Stimulated activated CD8-positive, alpha-beta memory T cell treated with anti-CD3 and anti-CD28 coated beads, Interleukin-2, amount 100 ng/mL, for 1 hour (primary cell): ENCODE data around the gene RBM19.

Experiments
- DNase-seq, 2 donors: peaks; one replicate each; pipeline ENCODE4 v3.0.0-alpha.2; 2020; ENCODE audit warnings: low read depth in 2 of 2

The RBM19 gene

GRCh38 chr12:113955109-113955970 lies 10.8 kb downstream of the RBM19 start:
- DNase-seq, result no peak

- no peak for DNase-seq
Observed at GRCh38 chr12:113954547-113954946, 11.6 kb downstream of the RBM19 start.

DNA sequence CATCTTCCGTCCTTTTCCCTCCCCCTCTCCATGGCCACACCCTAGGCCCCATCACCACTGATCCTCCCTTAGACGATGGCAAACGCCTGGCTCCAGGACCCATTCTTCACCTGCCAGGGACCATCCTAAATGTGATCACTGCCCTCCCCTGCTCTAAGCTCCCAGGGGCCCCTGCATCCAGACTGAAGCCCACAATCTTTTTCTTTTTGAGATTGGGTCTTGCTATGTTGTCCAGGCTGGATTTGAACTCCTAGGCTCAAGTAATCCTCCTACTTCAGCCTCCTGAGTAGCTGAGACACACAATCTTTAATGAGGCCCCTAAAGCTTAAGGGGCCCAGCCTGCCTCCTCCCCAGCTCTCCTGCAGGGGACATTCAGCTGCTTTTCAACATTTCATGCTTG lies 15.3 kb downstream of the RBM19 start:
- no peak for DNase-seq

DNA sequence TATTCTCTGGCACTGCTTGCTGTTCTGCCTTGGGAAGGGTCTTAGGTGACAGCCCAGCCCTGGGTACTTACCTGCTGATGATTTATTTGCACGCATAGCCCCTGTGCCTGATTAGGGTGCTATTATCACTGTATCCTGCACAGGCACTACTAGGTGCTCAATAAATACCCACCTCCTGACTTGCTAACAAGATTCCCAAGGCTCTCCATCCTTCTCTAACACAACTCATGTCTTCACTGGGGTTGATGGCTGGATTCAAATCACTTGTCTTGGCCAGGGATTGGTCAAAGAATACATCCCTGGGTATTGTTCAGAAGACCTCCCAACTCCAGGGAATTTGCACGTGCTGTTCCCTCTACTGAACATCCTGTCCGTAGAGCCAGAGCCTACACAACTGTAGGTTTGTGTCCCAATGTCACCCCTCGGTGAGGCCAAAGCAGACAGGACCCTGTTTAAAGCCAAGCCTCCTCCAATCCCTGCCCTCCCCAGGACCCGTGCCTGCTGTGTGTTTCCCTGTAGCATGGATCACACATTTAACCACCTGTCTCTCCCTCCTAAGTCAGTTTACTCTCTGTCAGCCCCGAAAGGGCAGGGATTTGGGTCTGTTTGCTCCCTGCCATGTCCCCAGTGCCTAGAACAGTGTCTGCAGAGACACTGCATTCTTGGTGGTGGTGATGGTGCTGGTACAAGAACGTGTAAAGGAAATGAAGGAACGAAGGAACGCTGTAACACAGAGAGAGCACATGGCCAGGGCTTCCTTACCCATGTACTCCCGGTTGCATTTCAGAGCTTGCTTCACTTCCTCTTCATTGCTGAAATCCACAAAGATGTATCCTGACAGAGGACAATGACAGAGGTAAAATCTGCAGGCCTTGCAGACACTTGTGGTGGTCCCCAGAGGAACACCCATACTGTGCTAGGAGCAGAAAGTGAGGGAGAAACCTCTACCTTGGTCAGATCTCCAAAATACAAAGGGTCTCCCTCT lies 16.5 kb downstream of the RBM19 start:
- no peak for DNase-seq

- DNase-seq, result no peak
Observed at GRCh38 chr12:113948151-113948914, 17.8 kb downstream of the RBM19 start.

DNA sequence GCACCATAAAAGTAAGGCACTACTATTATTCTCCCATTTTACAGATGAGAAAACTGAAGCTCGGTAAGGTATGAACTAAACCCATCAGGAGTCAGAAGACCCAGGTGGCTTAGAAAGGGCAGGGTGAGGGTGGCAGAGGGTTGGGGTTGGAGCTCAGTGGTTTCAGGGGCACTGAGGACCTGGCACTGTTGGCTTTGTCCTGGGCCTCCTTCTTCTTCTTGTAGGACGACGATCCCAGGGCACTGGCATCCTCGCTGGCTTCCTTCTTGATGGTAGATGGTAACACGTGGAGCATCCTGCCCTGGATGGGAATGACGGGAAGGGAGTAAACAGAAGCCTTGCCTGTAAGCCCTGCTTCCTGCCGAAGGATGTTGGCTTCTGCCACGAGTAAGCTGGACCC lies 19.9 kb downstream of the RBM19 start:
- DNase-seq, result no peak

DNA sequence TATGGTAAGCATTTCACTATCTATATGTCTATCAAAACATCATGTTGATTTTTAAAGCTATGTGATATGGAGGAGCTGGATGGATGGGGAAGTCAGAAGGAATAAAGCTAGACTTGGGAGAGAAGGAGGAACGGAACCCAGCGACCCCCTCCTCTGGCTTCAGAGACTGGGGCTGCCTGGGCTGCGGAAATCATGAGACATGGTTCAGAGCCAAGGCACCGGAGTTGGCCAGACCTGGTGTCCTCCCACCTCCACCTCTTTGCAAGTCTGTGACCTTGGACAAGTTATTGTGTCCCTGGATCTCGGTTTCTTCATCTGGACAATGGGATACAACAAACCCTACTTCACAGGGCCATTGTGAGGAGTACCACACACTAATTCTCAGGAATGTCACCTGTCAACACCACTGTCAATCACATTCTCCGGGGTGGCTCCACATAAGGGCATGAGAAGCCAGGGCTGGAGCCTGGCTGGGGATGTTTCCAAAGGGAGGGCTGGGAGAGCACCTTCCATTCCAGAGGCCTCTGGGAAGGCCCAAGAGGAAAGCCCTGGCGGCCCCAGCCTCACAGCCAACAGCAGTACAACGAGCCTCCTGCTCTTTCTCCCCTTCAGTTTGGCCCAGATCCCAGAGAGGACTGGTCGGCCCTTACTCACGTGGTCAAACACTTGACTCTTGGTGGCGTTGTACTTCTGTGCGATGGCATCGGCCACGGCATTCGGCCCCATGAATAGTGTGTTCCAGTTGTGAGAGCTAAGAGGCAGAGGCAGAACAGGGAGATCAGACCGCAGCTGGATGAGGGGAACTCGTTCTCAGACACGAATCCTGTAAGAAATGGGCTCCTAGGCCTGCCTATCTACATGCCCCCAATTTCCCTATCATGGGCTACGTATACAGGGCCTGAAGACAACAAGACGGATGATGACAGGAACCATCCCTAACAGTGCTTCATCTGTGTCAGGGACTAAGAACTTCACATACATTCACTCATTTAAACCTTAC lies 20.7 kb downstream of the RBM19 start:
- DNase-seq, result no peak

- DNase-seq, result no peak
Observed at GRCh38 chr12:113942209-113942608, 23.9 kb downstream of the RBM19 start.

DNA sequence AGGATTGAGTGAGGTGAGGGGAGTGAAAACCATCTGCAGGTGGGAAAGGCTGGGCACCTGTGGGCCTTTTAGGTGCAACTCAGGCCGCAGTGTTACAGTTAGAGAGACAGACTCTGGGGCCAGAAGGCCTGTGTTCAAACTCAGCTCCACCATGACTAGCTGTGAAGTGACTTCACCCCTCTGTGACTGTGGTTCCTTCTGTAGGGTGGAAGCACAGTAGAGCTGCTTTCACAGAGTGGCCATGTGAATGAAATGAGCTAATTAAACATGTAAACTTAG lies 25.0 kb downstream of the RBM19 start:
- DNase-seq, result no peak

- DNase-seq, result no peak
Observed at GRCh38 chr12:113940357-113941207, 25.5 kb downstream of the RBM19 start.

DNA sequence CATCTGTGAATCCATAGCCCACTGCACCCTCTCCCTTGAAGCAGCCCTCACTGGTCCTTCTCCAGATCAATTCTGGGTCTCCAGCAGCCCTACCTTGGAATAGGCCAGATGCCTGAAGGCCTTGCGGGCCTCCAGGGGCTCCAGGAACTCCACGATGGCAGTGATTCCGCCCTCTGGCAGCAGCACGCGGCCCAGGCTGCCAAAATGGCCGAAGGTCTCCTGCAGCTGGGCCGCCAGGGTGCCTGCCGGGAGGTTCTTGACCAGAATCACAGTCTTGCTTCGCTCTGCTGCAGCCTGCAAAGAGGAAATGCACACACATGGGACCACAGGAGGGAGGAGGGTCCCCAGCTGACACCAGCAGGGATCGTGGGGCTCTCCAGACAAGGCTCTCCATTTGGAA lies 26.3 kb downstream of the RBM19 start:
- DNase-seq, result no peak

DNA sequence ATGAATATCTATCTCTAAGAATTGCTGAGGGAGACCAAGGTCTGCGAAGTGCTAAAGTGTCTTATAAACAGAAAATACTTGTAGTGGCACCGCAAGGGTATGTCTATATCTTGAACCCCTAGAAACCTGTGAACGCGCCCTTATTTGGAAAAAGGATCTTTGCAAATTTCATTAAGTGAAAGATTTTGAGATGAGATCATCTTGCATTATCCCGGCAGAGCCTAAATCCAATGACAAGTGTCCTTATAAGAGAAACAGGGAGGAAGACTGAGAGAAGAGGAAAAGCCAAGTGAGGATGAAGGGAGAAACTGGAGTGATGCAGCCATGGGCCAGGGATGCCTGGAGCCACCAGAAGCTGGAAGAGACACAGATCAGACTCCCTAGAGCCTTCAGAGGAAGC lies 27.7 kb downstream of the RBM19 start:
- no peak for DNase-seq

DNA sequence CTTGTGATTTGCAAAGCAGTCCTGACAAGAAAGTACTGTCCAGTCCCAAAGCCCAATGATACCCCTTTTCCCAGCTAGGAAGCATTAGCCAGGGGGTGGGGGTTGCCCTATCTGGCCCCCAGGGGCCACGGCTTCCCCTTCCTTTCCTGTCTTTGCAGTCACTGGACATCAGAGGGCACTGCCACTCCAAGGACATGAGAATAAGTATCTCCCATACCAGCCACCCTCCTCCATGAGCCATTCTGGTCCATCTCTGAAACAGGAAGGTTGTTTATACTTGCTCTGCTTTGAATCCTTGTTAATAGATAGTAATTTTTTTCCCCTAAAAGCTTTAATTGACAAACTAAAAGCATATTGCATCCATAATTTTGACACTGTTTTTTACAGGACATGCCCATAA lies 29.7 kb downstream of the RBM19 start:
- DNase-seq, result no peak

DNA sequence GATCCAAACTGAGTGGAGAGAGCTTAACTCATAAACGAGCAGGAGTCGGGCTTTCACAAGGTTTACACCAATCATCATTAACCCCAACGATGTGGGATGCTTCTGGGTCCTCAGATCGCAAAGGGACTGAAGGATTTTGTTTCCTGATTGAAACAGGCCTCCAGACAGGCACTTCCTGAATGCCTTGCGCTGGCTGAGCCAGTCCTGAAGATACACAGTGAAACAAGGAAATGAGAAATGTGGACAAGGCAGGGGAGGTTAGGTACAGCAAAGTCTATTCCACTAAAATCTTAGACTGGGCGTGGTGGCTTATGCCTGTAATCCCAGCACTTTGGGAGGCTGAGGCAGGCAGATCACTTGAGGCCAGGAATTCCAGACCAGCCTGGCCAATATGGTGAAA lies 30.7 kb downstream of the RBM19 start:
- DNase-seq, result no peak

GRCh38 chr12:113934946-113935345 lies 31.2 kb downstream of the RBM19 start:
- no peak for DNase-seq

GRCh38 chr12:113934060-113934814 lies 31.9 kb downstream of the RBM19 start:
- DNase-seq, result no peak

GRCh38 chr12:113933201-113933786 lies 32.8 kb downstream of the RBM19 start:
- no peak for DNase-seq

DNA sequence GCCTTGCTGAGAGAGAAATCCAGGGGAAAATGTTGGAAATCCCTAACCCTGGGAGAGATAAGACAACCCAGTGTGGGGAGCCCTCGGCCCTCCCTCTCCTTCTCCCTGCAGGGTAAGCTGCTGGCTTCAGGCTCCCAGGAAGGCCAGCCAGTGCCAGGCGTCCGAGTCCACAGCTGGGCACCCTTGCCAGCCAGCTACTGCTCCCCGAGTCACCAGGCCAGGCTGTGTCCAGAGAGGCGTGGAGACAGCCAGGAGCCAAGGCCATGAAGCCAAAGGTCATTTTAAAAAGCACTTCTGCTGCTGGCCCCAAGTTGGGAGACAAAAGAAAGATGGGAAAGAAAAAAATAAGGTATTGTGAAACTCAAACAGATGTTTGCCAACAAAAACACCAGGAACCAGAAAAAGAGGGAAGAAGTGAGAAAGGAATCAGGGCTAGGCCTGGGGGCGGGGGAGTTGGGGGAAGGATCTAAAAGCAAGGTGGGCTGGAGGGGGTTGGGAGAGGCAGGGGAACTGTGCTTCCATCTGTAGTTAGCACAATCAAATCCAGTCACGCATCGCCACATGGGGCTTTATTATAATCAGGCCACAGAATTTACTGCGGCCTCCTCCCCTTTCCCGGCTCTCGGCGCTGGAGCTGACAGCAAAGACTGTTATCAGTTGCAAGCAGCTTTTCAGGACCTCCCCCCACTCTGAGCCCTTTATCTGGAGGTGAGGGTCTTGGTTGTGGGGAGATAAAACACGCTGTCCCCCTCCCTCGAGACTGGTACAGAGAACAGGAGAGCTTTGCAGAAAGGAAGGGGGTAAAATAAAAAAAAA lies 33.5 kb downstream of the RBM19 start:
- no peak for DNase-seq
